SH-SY5Y (cell line): ENCODE results near the gene AREL1.

Source experiments
- GATA2 ChIP-seq: IDR thresholded peaks from 2 replicates; pipeline ENCODE4 v1.6.1; 2011; ENCODE audit warnings: mild to moderate bottlenecking, low read depth, low read length
- GATA3 ChIP-seq: IDR thresholded peaks from 2 replicates; pipeline ENCODE4 v1.6.1; 2011; ENCODE audit warnings: low read depth, mild to moderate bottlenecking, low read length, moderate library complexity

- TF ChIP-seq GATA2 (no peak), GATA3 (no peak)
Measured at GRCh38 chr14:74691456-74691855, 21.4 kb downstream of the AREL1 start.
